H9 (cell line): ENCODE data around the gene MYEF2. TPM values are rescaled to one million over a fixed set of nuclear protein-coding genes. Genes with fewer than 3 reads are reported as not detected.

Experiments used
- DNase-seq: peaks from one replicate; pipeline ENCODE4 v3.0.0-alpha.2; 2017
- H2AFZ ChIP-seq: one replicate; pipeline ENCODE4 v1.6.1; 2013; ENCODE audit warnings: mild to moderate bottlenecking, low read length, control low read depth, moderate library complexity
- H2AK5ac ChIP-seq: 2 replicates; pipeline ENCODE4 v1.6.1; 2013; ENCODE audit warnings: low read length, control low read depth, mixed read lengths; ENCODE audit not compliant: insufficient read length
- H2BK120ac ChIP-seq: one replicate; pipeline ENCODE4 v1.6.1; 2013; ENCODE audit warnings: low read depth, mild to moderate bottlenecking, low read length, control low read depth, inconsistent platforms; ENCODE audit not compliant: poor library complexity, severe bottlenecking
- H2BK12ac ChIP-seq: 2 replicates; pipeline ENCODE4 v1.6.1; 2013; ENCODE audit warnings: low read length, control low read depth, mixed read lengths, low read depth; ENCODE audit not compliant: insufficient read length
- H2BK15ac ChIP-seq: 2 replicates; pipeline ENCODE4 v1.6.1; 2013; ENCODE audit warnings: low read depth, low read length, control low read depth
- H2BK20ac ChIP-seq: one replicate; pipeline ENCODE4 v1.6.1; 2013; ENCODE audit warnings: low read depth, mild to moderate bottlenecking, low read length, control low read depth, inconsistent platforms; ENCODE audit not compliant: poor library complexity, severe bottlenecking
- H2BK5ac ChIP-seq: 2 replicates; pipeline ENCODE4 v1.6.1; 2013; ENCODE audit warnings: low read length, control low read depth, mixed read lengths; ENCODE audit not compliant: insufficient read length
- H3K14ac ChIP-seq: 2 replicates; pipeline ENCODE4 v1.6.1; 2013; ENCODE audit warnings: low read length, control low read depth; ENCODE audit not compliant: insufficient read depth
- H3K18ac ChIP-seq: 2 replicates; pipeline ENCODE4 v1.6.1; 2013; ENCODE audit warnings: low read depth, mild to moderate bottlenecking, mixed read lengths, low read length, control low read depth; ENCODE audit not compliant: insufficient read length
- H3K23ac ChIP-seq: 2 replicates; pipeline ENCODE4 v1.6.1; 2013; ENCODE audit warnings: low read length, control low read depth, mixed read lengths, low read depth; ENCODE audit not compliant: insufficient read length
- H3K23me2 ChIP-seq: 2 replicates; pipeline ENCODE4 v1.6.1; 2013; ENCODE audit warnings: low read depth, mild to moderate bottlenecking, mixed read lengths, low read length, control low read depth; ENCODE audit not compliant: insufficient read length, poor library complexity, severe bottlenecking
- H3K27ac ChIP-seq: 2 replicates; pipeline ENCODE4 v1.5.1; 2013; ENCODE audit warnings: low read length, control low read depth, mixed read lengths, low read depth; ENCODE audit not compliant: insufficient read length
- H3K27me3 ChIP-seq: 2 replicates; pipeline ENCODE4 v1.6.1; 2013; ENCODE audit warnings: low read length, control low read depth, inconsistent platforms; ENCODE audit not compliant: insufficient read depth
- H3K4ac ChIP-seq: 2 replicates; pipeline ENCODE4 v1.6.1; 2013; ENCODE audit warnings: low read depth, mild to moderate bottlenecking, control low read depth, inconsistent platforms, low read length, moderate library complexity
- H3K4me1 ChIP-seq: 2 replicates; pipeline ENCODE4 v1.6.1; 2013; ENCODE audit warnings: low read length, control low read depth, inconsistent platforms; ENCODE audit not compliant: insufficient read depth
- H3K4me2 ChIP-seq: 2 replicates; pipeline ENCODE4 v1.6.1; 2013; ENCODE audit warnings: low read length, control low read depth, mixed read lengths; ENCODE audit not compliant: insufficient read length, insufficient read depth
- H3K56ac ChIP-seq: 2 replicates; pipeline ENCODE4 v1.6.1; 2013; ENCODE audit warnings: low read depth, mild to moderate bottlenecking, mixed read lengths, low read length, control low read depth; ENCODE audit not compliant: insufficient read length
- H3K79me1 ChIP-seq: 2 replicates; pipeline ENCODE4 v1.6.1; 2013; ENCODE audit warnings: low read depth, mild to moderate bottlenecking, moderate library complexity, low read length, control low read depth, inconsistent platforms; ENCODE audit not compliant: insufficient read depth, poor library complexity, severe bottlenecking
- H3K79me2 ChIP-seq: 2 replicates; pipeline ENCODE4 v1.6.1; 2013; ENCODE audit warnings: low read length, control low read depth, inconsistent platforms; ENCODE audit not compliant: insufficient read depth
- H3K9ac ChIP-seq: 2 replicates; pipeline ENCODE4 v1.6.1; 2013; ENCODE audit warnings: low read length, control low read depth, mixed read lengths; ENCODE audit not compliant: insufficient read length; ENCODE audit errors: extremely low read depth
- H3K9me3 ChIP-seq: one replicate; pipeline ENCODE4 v1.6.1; 2013; ENCODE audit warnings: low read depth, low read length, inconsistent platforms; ENCODE audit not compliant: control insufficient read depth
- H3T11ph ChIP-seq: one replicate; pipeline ENCODE4 v1.6.1; 2013; ENCODE audit warnings: mild to moderate bottlenecking, low read length, control low read depth, inconsistent platforms
- H4K20me1 ChIP-seq: one replicate; pipeline ENCODE4 v1.6.1; 2013; ENCODE audit not compliant: control insufficient read depth, insufficient read length, insufficient read depth
- H4K5ac ChIP-seq: 2 replicates; pipeline ENCODE4 v1.6.1; 2013; ENCODE audit warnings: low read depth, mild to moderate bottlenecking, mixed read lengths, low read length, control low read depth; ENCODE audit not compliant: insufficient read length
- H4K8ac ChIP-seq: replicated peaks from 2 replicates; pipeline ENCODE4 v1.6.1; 2013; ENCODE audit warnings: low read length, control low read depth, mixed read lengths, low read depth; ENCODE audit not compliant: insufficient read length
- H4K91ac ChIP-seq: 2 replicates; pipeline ENCODE4 v1.6.1; 2013; ENCODE audit warnings: low read depth, mild to moderate bottlenecking, moderate library complexity, mixed read lengths, low read length, control low read depth; ENCODE audit not compliant: insufficient read length
- H3K27ac Mint-ChIP-seq, 3 experiments: 2 replicates in 2 of 3; 3 replicates in 1 of 3; pipeline ENCODE4 v1.8.0; 2020 to 2021; ENCODE audit warnings: mixed read lengths in 3 of 3, mild to moderate bottlenecking in 1 of 3, moderate library complexity in 1 of 3
- H3K27me3 Mint-ChIP-seq: 2 replicates; pipeline ENCODE4 v1.8.0; 2021; ENCODE audit warnings: low read depth, mild to moderate bottlenecking, moderate library complexity, mixed read lengths
- H3K36me3 Mint-ChIP-seq, 3 experiments: 2 replicates in 2 of 3; 3 replicates in 1 of 3; pipeline ENCODE4 v1.8.0; 2020 to 2021; ENCODE audit warnings: low read depth in 3 of 3, mixed read lengths in 3 of 3; ENCODE audit not compliant: insufficient read depth in 1 of 3
- H3K4me1 Mint-ChIP-seq, 2 experiments: 2 replicates each; pipeline ENCODE4 v1.8.0; 2020; ENCODE audit warnings: mixed read lengths in 2 of 2
- H3K4me3 Mint-ChIP-seq, 2 experiments: 2 replicates in 1 of 2; 3 replicates in 1 of 2; pipeline ENCODE4 v1.8.0; 2020 to 2021; ENCODE audit warnings: mild to moderate bottlenecking in 2 of 2, mixed read lengths in 2 of 2, moderate library complexity in 1 of 2
- H3K9me3 Mint-ChIP-seq, 2 experiments: 2 replicates in 1 of 2; 3 replicates in 1 of 2; pipeline ENCODE4 v1.8.0; 2020; ENCODE audit warnings: mild to moderate bottlenecking in 2 of 2, mixed read lengths in 2 of 2, moderate library complexity in 1 of 2
- WGBS: extraction: QIAGEN DNeasy Blood & Tissue Kit; methylation state at CpG from one replicate; pipeline ENCODE4 v1.1.7; 2013; ENCODE audit warnings: missing lambda C conversion rate, low lambda C conversion rate, mixed read lengths; ENCODE audit not compliant: insufficient read length; ENCODE audit errors: extremely low coverage; 5-methylcytosine and 5-hydroxymethylcytosine counted together
- total RNA-seq: library from RNA; stranded (reverse); gene quantifications from 2 replicates; pipeline ENCODE4 v1.2.1, GENCODE V29; 2021
- TF ChIP-seq, protein P1 (sequence below): fragments of 200-600 bp; sonication (generic); conservative IDR thresholded peaks from 3 replicates; pipeline ENCODE4 v1.8.0; 2021; ENCODE audit warnings: antibody characterized with exemption, mild to moderate bottlenecking

Gene MYEF2
- total RNA-seq, 1 experiment from 2014 or later, result 85.2 TPM

DNA sequence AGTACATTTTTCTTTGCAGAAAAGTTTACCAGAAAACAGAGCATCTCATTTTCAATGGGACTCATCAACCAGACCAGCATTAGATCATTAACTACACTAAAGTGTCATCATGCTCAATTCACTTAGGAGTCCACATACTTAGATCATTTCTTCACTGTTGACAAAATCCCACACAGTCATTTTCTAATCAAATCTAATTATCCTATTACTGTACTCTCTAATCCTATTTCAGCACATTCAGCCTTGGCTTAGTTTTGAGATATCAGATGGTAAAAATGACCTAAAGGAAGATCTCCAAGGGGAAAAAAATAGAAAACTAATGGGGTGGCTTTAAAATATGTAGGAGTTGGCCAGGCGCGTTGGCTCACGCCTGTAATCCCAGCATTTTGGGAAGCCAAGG lies 8.2 kb upstream of the MYEF2 start:
- no peak overlapping the region for H3K9ac ChIP-seq
- no peak overlapping the region for H3K18ac ChIP-seq
- Mint-ChIP-seq H3K27me3 (no peaks in the 10 kb centered on the region), H3K27ac (no peak overlapping the region), H3K9me3 (no peaks in the 10 kb centered on the region; a peak in 1 of 5 replicates), H3K4me3 (no peak overlapping the region), H3K4me1 (peaks cover 7 to 8% of the 10 kb centered on the region in 2 experiments), H3K36me3 (no peaks in the 10 kb centered on the region)
- no peak overlapping the region for H4K5ac ChIP-seq
- H2BK15ac ChIP-seq, result no peak overlapping the region
- H3K79me1 ChIP-seq, result no peaks in the 10 kb centered on the region
- H3K9me3 ChIP-seq, result no peaks in the 10 kb centered on the region
- no peak overlapping the region for H3K56ac ChIP-seq
- H3T11ph ChIP-seq, result no peak overlapping the region
- no peak overlapping the region for H3K23ac ChIP-seq
- no peak overlapping the region for H2BK20ac ChIP-seq
- no peaks in the 10 kb centered on the region for H3K79me2 ChIP-seq
- no peak overlapping the region for H2AFZ ChIP-seq
- no peak for DNase-seq
- no peak overlapping the region for H3K27ac ChIP-seq
- no peak overlapping the region for H2AK5ac ChIP-seq
- TF ChIP-seq, protein P1, sequence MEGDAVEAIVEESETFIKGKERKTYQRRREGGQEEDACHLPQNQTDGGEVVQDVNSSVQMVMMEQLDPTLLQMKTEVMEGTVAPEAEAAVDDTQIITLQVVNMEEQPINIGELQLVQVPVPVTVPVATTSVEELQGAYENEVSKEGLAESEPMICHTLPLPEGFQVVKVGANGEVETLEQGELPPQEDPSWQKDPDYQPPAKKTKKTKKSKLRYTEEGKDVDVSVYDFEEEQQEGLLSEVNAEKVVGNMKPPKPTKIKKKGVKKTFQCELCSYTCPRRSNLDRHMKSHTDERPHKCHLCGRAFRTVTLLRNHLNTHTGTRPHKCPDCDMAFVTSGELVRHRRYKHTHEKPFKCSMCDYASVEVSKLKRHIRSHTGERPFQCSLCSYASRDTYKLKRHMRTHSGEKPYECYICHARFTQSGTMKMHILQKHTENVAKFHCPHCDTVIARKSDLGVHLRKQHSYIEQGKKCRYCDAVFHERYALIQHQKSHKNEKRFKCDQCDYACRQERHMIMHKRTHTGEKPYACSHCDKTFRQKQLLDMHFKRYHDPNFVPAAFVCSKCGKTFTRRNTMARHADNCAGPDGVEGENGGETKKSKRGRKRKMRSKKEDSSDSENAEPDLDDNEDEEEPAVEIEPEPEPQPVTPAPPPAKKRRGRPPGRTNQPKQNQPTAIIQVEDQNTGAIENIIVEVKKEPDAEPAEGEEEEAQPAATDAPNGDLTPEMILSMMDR, result no peak
- H3K4me2 ChIP-seq, result no peak overlapping the region
- H3K4me1 ChIP-seq, result no peaks in the 10 kb centered on the region; the same call in 1 of the 2 replicates
- no peaks in the 10 kb centered on the region for H4K20me1 ChIP-seq
- H3K14ac ChIP-seq, result no peak overlapping the region
- no peaks in the 10 kb centered on the region for H3K27me3 ChIP-seq
- H3K4ac ChIP-seq, result no peak overlapping the region
- H3K23me2 ChIP-seq, result peaks cover 4% of the 10 kb centered on the region
- no peak overlapping the region for H4K91ac ChIP-seq
- no peak overlapping the region for H2BK5ac ChIP-seq
- H2BK120ac ChIP-seq, result no peak overlapping the region
- WGBS, result no CpG with 5 or more reads among the region's 3 CpGs
- H2BK12ac ChIP-seq, result no peak overlapping the region
- no peak overlapping the region for H4K8ac ChIP-seq
